Testis (tissue), 3 donors: ENCODE data around the gene PPME1. TPM values are rescaled to one million over a fixed set of nuclear protein-coding genes. Genes with fewer than 3 reads are reported as not detected.

Source experiments
- DNase-seq: peaks from one replicate; pipeline ENCODE4 v3.0.0-alpha.2; 2019
- H3K27ac ChIP-seq, 2 donors: fragments of 200-600 bp; sonication (generic); one replicate each; pipeline ENCODE4 v1.5.1; 2019
- H3K27me3 ChIP-seq: fragments of 200-600 bp; sonication (generic); one replicate; pipeline ENCODE4 v1.5.1; 2019
- H3K36me3 ChIP-seq: fragments of 200-600 bp; sonication (generic); one replicate; pipeline ENCODE4 v1.5.1; 2017; ENCODE audit warnings: low read depth; ENCODE audit errors: missing control alignments
- H3K4me1 ChIP-seq: fragments of 200-600 bp; sonication (generic); one replicate; pipeline ENCODE4 v1.5.1; 2019
- H3K4me3 ChIP-seq, 2 donors: fragments of 200-600 bp; sonication (generic); one replicate each; pipeline ENCODE4 v1.5.1; 2017 to 2019
- H3K9me3 ChIP-seq: fragments of 200-600 bp; sonication (generic); one replicate; pipeline ENCODE4 v1.5.1; 2017
- POLR2A ChIP-seq: fragments of 450-650 bp; IDR thresholded peaks from one replicate; pipeline ENCODE4 v1.6.1; 2017; ENCODE audit warnings: antibody characterized with exemption, mild to moderate bottlenecking, moderate library complexity
- WGBS, 2 donors: methylation state at CpG; one replicate each; pipeline ENCODE4 v1.1.5; 2018; 5-methylcytosine and 5-hydroxymethylcytosine counted together
- intact Hi-C: fragments of 100-400 bp; cut with DNase I; formaldehyde crosslinking; loops from one replicate; pipeline ENCODE4 v1.15.1; 2023; ENCODE audit warnings: low total_unique reads
- polyA plus RNA-seq: library from polyadenylated mRNA; stranded (reverse); fragments of 350-450 nt; fragmentation: Illumina TruSeq; extraction: RNeasy Lipid Tissue Mini Kit (QIAGEN cat#74804); gene quantifications from one replicate; pipeline ENCODE4 v1.2.3, GENCODE V29; 2014; ENCODE audit warnings: low read depth, low replicate concordance; ENCODE audit not compliant: insufficient read depth
- total RNA-seq, 2 donors: library from RNA; depleted of rRNA; stranded (reverse); fragments of >200 nt; gene quantifications; one replicate each; pipeline ENCODE4 v1.2.3, GENCODE V29; 2016
- TF ChIP-seq, protein P1 (sequence below), 3 experiments: fragments of 450-650 bp in 2 of 3; fragments of 200-600 bp in 1 of 3; sonication (generic) in 1 of 3; IDR thresholded peaks; one replicate each; pipeline ENCODE4 v1.5.1; 2016 to 2019; ENCODE audit warnings: antibody characterized with exemption in 3 of 3, mild to moderate bottlenecking in 2 of 3, moderate library complexity in 1 of 3

Gene PPME1
- total and polyA plus RNA-seq, 3 donors from 2014 or later = 67.1 to 90.9 (median 68.9) TPM

DNA sequence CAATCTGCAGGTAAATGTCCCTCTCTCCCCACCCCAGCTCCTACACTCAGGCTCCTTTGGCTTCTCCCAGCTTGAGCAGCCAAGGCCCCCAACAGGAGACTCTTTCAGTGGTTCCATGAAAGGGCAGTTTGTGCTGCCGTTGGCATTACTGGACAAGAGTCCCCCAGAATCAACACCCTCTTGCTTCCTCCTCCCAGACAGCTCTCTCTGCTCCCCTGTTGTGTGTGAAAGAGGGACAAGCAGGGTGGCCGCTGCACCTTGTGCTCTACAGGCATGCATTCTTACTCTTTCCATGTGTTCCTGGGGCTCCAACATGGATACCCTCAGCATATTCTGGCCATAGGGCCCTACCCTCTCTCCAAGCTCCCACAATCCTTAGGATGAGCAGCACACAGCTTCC, 91.6 kb downstream of the PPME1 start:
- Histone ChIP-seq H3K27me3 (no peaks in the 10 kb centered on the region), H3K27ac (no peak overlapping the region), H3K4me3 (no peak overlapping the region), H3K36me3 (no peaks in the 10 kb centered on the region), H3K9me3 (no peaks in the 10 kb centered on the region), H3K4me1 (peaks cover 1% of the 10 kb centered on the region)
- DNase-seq = no peak
- intact Hi-C loops = no loop called here
- TF ChIP-seq, protein P1, sequence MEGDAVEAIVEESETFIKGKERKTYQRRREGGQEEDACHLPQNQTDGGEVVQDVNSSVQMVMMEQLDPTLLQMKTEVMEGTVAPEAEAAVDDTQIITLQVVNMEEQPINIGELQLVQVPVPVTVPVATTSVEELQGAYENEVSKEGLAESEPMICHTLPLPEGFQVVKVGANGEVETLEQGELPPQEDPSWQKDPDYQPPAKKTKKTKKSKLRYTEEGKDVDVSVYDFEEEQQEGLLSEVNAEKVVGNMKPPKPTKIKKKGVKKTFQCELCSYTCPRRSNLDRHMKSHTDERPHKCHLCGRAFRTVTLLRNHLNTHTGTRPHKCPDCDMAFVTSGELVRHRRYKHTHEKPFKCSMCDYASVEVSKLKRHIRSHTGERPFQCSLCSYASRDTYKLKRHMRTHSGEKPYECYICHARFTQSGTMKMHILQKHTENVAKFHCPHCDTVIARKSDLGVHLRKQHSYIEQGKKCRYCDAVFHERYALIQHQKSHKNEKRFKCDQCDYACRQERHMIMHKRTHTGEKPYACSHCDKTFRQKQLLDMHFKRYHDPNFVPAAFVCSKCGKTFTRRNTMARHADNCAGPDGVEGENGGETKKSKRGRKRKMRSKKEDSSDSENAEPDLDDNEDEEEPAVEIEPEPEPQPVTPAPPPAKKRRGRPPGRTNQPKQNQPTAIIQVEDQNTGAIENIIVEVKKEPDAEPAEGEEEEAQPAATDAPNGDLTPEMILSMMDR (IDR thresholded peaks at IDR 0.05) = no peak
- TF ChIP-seq POLR2A = no peak
- 87 to 92% methylated on average over 2 of the region's 2 CpGs for WGBS, 2 donors

DNA sequence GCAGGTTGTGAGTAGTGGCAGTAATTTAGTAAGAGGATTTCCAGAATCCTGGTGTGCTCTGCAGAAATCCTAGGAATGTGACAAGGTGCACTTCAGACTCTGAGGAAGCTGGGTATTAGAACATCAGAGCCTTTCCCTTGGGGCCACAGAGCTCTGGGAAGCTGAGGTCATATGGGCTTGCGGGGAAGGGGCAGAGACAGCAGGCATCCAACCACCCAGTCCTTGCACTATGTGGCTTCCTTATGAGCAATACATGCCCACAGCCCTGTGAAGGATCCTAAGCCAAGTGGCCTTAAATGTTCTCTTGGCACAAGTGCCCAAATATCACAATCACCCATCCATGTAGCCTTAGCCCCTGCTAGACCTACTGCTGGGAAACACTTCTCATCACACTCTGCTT, 94.2 kb downstream of the PPME1 start:
- 100% methylated on average over 1 of the region's 1 CpG; no CpG with 5 or more reads in 1 of the 2 donors for WGBS, 2 donors
- Histone ChIP-seq H3K27me3 (no peaks in the 10 kb centered on the region), H3K36me3 (no peaks in the 10 kb centered on the region), H3K4me3 (no peak overlapping the region), H3K4me1 (no peaks in the 10 kb centered on the region), H3K27ac (no peak overlapping the region), H3K9me3 (no peaks in the 10 kb centered on the region)
- DNase-seq = no peak
- intact Hi-C loops = no loop called here
- TF ChIP-seq, protein P1 (IDR thresholded peaks at IDR 0.05) = no peak
- no peak for TF ChIP-seq POLR2A

DNA sequence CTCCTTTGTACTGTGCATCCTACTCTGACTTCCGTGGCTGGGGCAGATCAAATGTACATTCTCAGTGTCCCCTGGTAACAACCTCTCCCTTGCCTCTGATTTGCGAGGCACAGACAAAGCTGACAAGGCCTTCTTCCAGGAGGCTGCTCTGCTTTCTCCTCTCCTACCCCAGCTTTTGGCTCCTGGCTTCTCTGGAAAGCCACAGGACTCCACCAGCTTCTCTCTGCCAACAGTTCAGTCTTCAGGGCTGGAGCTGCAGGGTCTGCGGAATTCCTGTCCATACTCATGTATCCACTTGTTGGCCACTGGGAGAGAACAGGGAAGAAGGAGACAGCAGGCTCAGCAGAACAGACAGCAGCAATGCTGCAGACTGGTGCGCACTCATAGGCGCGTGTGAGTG, 95.9 kb downstream of the PPME1 start:
- intact Hi-C loops = no loop called here
- no peak for TF ChIP-seq POLR2A
- TF ChIP-seq, protein P1 (IDR thresholded peaks at IDR 0.05) = no peak
- no peaks in the 10 kb centered on the region for H3K4me1 ChIP-seq

DNA sequence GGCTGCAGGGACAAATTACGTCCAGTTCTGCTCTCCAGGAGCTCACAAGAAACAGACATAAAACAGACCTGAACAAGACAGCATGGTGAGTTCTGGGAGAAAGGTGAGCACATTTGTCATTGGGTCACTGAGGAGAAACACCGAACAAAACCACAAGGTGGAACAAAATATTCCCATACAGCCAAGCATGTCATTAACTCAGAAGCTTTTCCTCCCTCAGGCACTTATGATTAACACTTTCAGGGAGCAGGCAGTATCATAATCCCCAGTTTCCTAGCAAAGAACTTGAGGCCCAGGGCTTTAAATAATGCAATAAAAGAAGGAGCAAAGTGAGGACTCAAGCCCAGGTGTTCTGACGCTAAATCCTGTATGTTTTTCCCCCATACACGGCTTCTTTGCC, 97.4 kb downstream of the PPME1 start:
- TF ChIP-seq POLR2A = no peak
- TF ChIP-seq, protein P1 (IDR thresholded peaks at IDR 0.05) = no peak
- no peak overlapping the region for H3K4me3 ChIP-seq
- H3K36me3 ChIP-seq = no peaks in the 10 kb centered on the region
- H3K27ac ChIP-seq = no peak overlapping the region
- intact Hi-C loops = no loop called here
- H3K9me3 ChIP-seq = no peaks in the 10 kb centered on the region
- WGBS, 2 donors = 80 to 86% methylated on average over 4 of the region's 4 CpGs
- no peak for DNase-seq
- no peaks in the 10 kb centered on the region for H3K4me1 ChIP-seq
- no peaks in the 10 kb centered on the region for H3K27me3 ChIP-seq

More for the DNA sequence above, 95.9 kb downstream of the PPME1 start:
- 87 to 91% methylated on average over 6 of the region's 6 CpGs for WGBS, 2 donors
- DNase-seq = no peak
- Histone ChIP-seq H3K27ac (no peak overlapping the region), H3K27me3 (no peaks in the 10 kb centered on the region), H3K36me3 (no peaks in the 10 kb centered on the region), H3K9me3 (no peaks in the 10 kb centered on the region), H3K4me3 (no peak overlapping the region)

DNA sequence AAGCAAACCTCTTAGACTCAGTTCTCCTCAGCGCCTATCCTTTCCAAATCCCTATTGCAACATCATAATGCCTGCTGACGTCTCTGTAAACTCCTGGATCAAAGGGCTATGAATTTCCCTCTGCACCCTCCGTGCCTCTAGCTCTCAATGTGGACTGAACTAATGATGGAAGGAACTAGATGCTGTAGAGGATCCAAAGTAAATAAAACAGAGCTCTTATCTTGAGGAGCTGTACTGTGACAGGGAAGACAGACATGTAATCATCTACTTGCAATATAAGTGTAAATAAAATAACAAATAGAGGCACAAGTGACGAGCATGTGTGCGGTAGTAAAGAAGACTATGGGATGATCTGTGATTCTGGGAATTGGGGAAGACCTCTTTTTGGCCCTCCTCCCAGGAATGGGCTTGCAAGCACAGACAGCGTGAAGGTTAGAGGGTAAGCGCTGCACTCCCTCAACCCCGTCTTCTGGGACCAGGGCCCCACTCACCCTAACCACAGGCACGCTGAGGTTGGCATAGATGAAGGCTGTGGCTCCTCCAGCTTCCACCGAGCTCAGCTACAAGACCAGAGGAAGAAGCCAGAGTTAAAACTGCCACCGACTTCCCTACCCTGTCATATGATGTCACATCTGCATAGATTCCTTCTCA, 98.2 kb downstream of the PPME1 start:
- intact Hi-C loops = no loop called here
- no peaks in the 10 kb centered on the region for H3K27me3 ChIP-seq
- TF ChIP-seq, protein P1 (IDR thresholded peaks at IDR 0.05) = no peak
- TF ChIP-seq POLR2A = no peak
- H3K9me3 ChIP-seq = no peaks in the 10 kb centered on the region
- H3K27ac ChIP-seq = no peak overlapping the region
- DNase-seq = no peak
- no peaks in the 10 kb centered on the region for H3K36me3 ChIP-seq
- no peaks in the 10 kb centered on the region for H3K4me1 ChIP-seq
- WGBS, 2 donors = 84 to 86% methylated on average over 11 of the region's 11 CpGs
- no peak overlapping the region for H3K4me3 ChIP-seq
